Astrocyte (in vitro differentiated cells and primary cell): Measurements from ENCODE around the gene AHNAK.
"Not testable (repeated sequence)": the region's sequence is repeated elsewhere in the genome, so short reads cannot be mapped to it uniquely, and the experiment has no call there.

Source experiments
- EZH2 ChIP-seq: IDR thresholded peaks from 2 replicates; pipeline ENCODE4 v1.6.1; 2012; ENCODE audit warnings: mild to moderate bottlenecking, low read length, inconsistent platforms; ENCODE audit not compliant: insufficient read depth
- TF ChIP-seq, protein P1 (sequence below): IDR thresholded peaks from 2 replicates; pipeline ENCODE4 v1.5.1; 2011; ENCODE audit warnings: low read depth, mild to moderate bottlenecking, inconsistent platforms, low read length, moderate library complexity; ENCODE audit not compliant: insufficient read depth

DNA sequence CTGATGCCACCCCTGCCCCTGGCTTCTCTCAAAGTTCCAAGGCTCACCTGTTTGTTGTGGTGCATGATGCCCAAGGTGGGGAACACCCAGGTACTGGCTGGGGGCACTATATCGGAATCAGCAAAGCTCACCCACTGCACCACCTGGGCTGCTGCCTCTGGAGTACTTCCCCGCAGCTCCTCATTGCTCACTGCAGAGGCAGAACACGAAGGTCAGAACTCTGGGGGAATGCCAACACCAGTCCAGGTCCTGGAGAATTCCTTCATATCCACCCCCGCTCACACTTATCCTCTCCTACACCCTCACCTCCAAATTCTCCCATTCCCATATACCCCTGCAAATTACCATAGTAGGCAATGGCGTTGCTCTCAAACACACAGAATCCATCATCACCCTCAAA is 24.9 kb upstream of the AHNAK start:
- TF ChIP-seq, protein P1, sequence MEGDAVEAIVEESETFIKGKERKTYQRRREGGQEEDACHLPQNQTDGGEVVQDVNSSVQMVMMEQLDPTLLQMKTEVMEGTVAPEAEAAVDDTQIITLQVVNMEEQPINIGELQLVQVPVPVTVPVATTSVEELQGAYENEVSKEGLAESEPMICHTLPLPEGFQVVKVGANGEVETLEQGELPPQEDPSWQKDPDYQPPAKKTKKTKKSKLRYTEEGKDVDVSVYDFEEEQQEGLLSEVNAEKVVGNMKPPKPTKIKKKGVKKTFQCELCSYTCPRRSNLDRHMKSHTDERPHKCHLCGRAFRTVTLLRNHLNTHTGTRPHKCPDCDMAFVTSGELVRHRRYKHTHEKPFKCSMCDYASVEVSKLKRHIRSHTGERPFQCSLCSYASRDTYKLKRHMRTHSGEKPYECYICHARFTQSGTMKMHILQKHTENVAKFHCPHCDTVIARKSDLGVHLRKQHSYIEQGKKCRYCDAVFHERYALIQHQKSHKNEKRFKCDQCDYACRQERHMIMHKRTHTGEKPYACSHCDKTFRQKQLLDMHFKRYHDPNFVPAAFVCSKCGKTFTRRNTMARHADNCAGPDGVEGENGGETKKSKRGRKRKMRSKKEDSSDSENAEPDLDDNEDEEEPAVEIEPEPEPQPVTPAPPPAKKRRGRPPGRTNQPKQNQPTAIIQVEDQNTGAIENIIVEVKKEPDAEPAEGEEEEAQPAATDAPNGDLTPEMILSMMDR = not testable (repeated sequence)
- TF ChIP-seq EZH2 = not testable (repeated sequence)
